ENCODE measurements around the gene DBR1.

The DBR1 gene

GRCh38 chr3:138180375-138181029 is 5.8 kb upstream of the DBR1 start:
- DNase-seq (ENCODE audit: extremely low spot score) = peak; percentile 37
- CTCF ChIA-PET = interaction anchor here (0.6 to 4.0 kb wide), 12 partner anchors 10 to 743 kb away, joined by 3 to 11 read pairs (median 4); no protein-coding TSS in a partner anchor
- peak; percentile 69 for TF ChIP-seq CTCF (IDR thresholded peaks at IDR 0.05; ENCODE audit: control extremely low read depth, extremely low read depth, low read depth, missing control alignments)
- POLR2A ChIA-PET = no interaction called here

- no peak for DNase-seq (ENCODE audit: extremely low spot score)
- CTCF ChIA-PET = interaction anchor here (0.8 to 4.2 kb wide), 6 partner anchors 9 to 742 kb away, joined by 3 to 18 read pairs (median 4); partner anchors contain the start of gene ARMC8
- POLR2A ChIA-PET = interaction anchor here (1.6 kb wide), 1 partner anchor 13 kb away, joined by 11 read pairs; the partner anchor contains the start of gene ARMC8
Measured at GRCh38 chr3:138173769-138174420, 826 bp downstream of the DBR1 start.

GRCh38 chr3:138172625-138173024 is 2.1 kb downstream of the DBR1 start:
- POLR2A ChIA-PET = no interaction called here
- CTCF ChIA-PET = interaction anchor here (0.8 to 4.2 kb wide), 3 partner anchors 13 to 423 kb away, joined by 3 to 18 read pairs (median 3); partner anchors contain the start of gene ARMC8
- no peak for DNase-seq (ENCODE audit: extremely low spot score)

More at GRCh38 chr3:138173769-138174420, 826 bp downstream of the DBR1 start:
- TF ChIP-seq CTCF (IDR thresholded peaks at IDR 0.05; ENCODE audit: control extremely low read depth, extremely low read depth, low read depth, missing control alignments) = no peak

GRCh38 chr3:138165061-138165460 is 9.7 kb downstream of the DBR1 start:
- no peak for TF ChIP-seq CTCF (IDR thresholded peaks at IDR 0.05; ENCODE audit: control extremely low read depth, extremely low read depth, low read depth, missing control alignments)
- ChIA-PET POLR2A (no interaction called here), CTCF (interaction anchor here (1.1 kb wide), 1 partner anchor 10 kb away, joined by 3 read pairs; the partner anchor contains the start of gene DBR1)

More at GRCh38 chr3:138172625-138173024, 2.1 kb downstream of the DBR1 start:
- no peak for TF ChIP-seq CTCF (IDR thresholded peaks at IDR 0.05; ENCODE audit: control extremely low read depth, extremely low read depth, low read depth, missing control alignments)

GRCh38 chr3:138157743-138158142 is 17.0 kb downstream of the DBR1 start:
- no peak for TF ChIP-seq CTCF (IDR thresholded peaks at IDR 0.05; ENCODE audit: control extremely low read depth, extremely low read depth, low read depth, missing control alignments)
- ChIA-PET POLR2A (no interaction called here), CTCF (no interaction called here)
- no peak for DNase-seq (ENCODE audit: extremely low spot score)

More at GRCh38 chr3:138165061-138165460, 9.7 kb downstream of the DBR1 start:
- no peak for DNase-seq (ENCODE audit: extremely low spot score)

GRCh38 chr3:138154534-138154933 is 20.2 kb downstream of the DBR1 start:
- TF ChIP-seq CTCF (IDR thresholded peaks at IDR 0.05; ENCODE audit: control extremely low read depth, extremely low read depth, low read depth, missing control alignments) = no peak
- ChIA-PET CTCF (no interaction called here), POLR2A (no interaction called here)
- DNase-seq (ENCODE audit: extremely low spot score) = no peak
